ENCODE measurements around the gene PAX4. TPM values are rescaled to one million over a fixed set of nuclear protein-coding genes. Genes with fewer than 3 reads are reported as not detected.

Gene PAX4
- total RNA-seq, 4 donors from 2014 or later: 0.41 to 5.0 TPM; not detected in 2

GRCh38 chr7:127658970-127659630 is 41.2 kb upstream of the PAX4 start:
- intact Hi-C loops (cut with DNase I; ENCODE audit: low total_unique reads) (no loop called here), in situ Hi-C loops (cut with MboI; ENCODE audit: low pct_ligation_motif_present in 1 of 4, low pct_unique_long_range_greater_than_20kb in 1 of 4, low sequenced_read_pairs in 3 of 4) (no loop called here)
- 80% methylated on average over 3 of the region's 3 CpGs for WGBS, 2 donors (ENCODE audit: low coverage in 1 of 2)
- no peaks in the 10 kb centered on the region for H3K36me3 ChIP-seq
- H3K4me3 ChIP-seq: no peak overlapping the region
- no peak for DNase-seq
- TF ChIP-seq EP300 (IDR thresholded peaks at IDR 0.05; ENCODE audit: low read depth): no peak
- H3K27ac ChIP-seq: no peak overlapping the region
- H3K4me1 ChIP-seq: peaks cover under 1 to 16% (median 6%) of the 10 kb centered on the region in 4 donors
- H3K9me3 ChIP-seq: no peaks in the 10 kb centered on the region
- no peaks in the 10 kb centered on the region for H3K27me3 ChIP-seq

GRCh38 chr7:127657500-127657899 is 39.6 kb upstream of the PAX4 start:
- Histone ChIP-seq H3K9me3 (no peaks in the 10 kb centered on the region), H3K36me3 (no peaks in the 10 kb centered on the region), H3K27ac (no peak overlapping the region), H3K27me3 (no peaks in the 10 kb centered on the region), H3K4me1 (peaks cover 6 to 32% (median 18%) of the 10 kb centered on the region in 4 donors), H3K4me3 (no peak overlapping the region)
- TF ChIP-seq POLR2AphosphoS5 (IDR thresholded peaks at IDR 0.05) (no peak), CTCF (IDR thresholded peaks at IDR 0.05) (no peak), POLR2A (IDR thresholded peaks at IDR 0.05) (no peak), EP300 (IDR thresholded peaks at IDR 0.05; ENCODE audit: low read depth) (no peak)
- in situ Hi-C loops (cut with MboI; ENCODE audit: low pct_ligation_motif_present in 1 of 4, low pct_unique_long_range_greater_than_20kb in 1 of 4, low sequenced_read_pairs in 3 of 4) (no loop called here), intact Hi-C loops (cut with DNase I; ENCODE audit: low total_unique reads) (no loop called here)
- no peak for DNase-seq
- WGBS, 2 donors (ENCODE audit: low coverage in 1 of 2): 76 to 88% methylated on average over 3 of the region's 3 CpGs

- in situ Hi-C loops (cut with MboI; ENCODE audit: low pct_ligation_motif_present in 1 of 4, low pct_unique_long_range_greater_than_20kb in 1 of 4, low sequenced_read_pairs in 3 of 4): no loop called here
- Histone ChIP-seq H3K9me3 (no peaks in the 10 kb centered on the region), H3K27me3 (no peaks in the 10 kb centered on the region), H3K4me3 (no peak overlapping the region), H3K4me1 (peaks cover 6 to 37% (median 19%) of the 10 kb centered on the region in 4 donors), H3K36me3 (no peaks in the 10 kb centered on the region), H3K27ac (no peak overlapping the region)
- intact Hi-C loops (cut with DNase I; ENCODE audit: low total_unique reads): no loop called here
- no peak for DNase-seq
- 79% methylated on average over 2 of the region's 2 CpGs; no CpG with 5 or more reads in 1 of the 2 donors for WGBS, 2 donors (ENCODE audit: low coverage in 1 of 2)
- TF ChIP-seq EP300 (IDR thresholded peaks at IDR 0.05; ENCODE audit: low read depth) (no peak), POLR2A (IDR thresholded peaks at IDR 0.05) (no peak), POLR2AphosphoS5 (IDR thresholded peaks at IDR 0.05) (no peak), CTCF (IDR thresholded peaks at IDR 0.05) (no peak)
Measured at GRCh38 chr7:127655720-127656119, 37.8 kb upstream of the PAX4 start.

GRCh38 chr7:127654404-127655394 is 36.8 kb upstream of the PAX4 start:
- Histone ChIP-seq H3K4me1 (peaks cover 6 to 37% (median 19%) of the 10 kb centered on the region in 4 donors), H3K27ac (no peak overlapping the region), H3K36me3 (no peaks in the 10 kb centered on the region), H3K27me3 (no peaks in the 10 kb centered on the region), H3K9me3 (no peaks in the 10 kb centered on the region), H3K4me3 (no peak overlapping the region)
- TF ChIP-seq POLR2AphosphoS5 (IDR thresholded peaks at IDR 0.05): no peak
- TF ChIP-seq POLR2A (IDR thresholded peaks at IDR 0.05): no peak
- no peak for TF ChIP-seq CTCF (IDR thresholded peaks at IDR 0.05)
- TF ChIP-seq EP300 (IDR thresholded peaks at IDR 0.05; ENCODE audit: low read depth): no peak
- intact Hi-C loops (cut with DNase I; ENCODE audit: low total_unique reads) (no loop called here), in situ Hi-C loops (cut with MboI; ENCODE audit: low pct_ligation_motif_present in 1 of 4, low pct_unique_long_range_greater_than_20kb in 1 of 4, low sequenced_read_pairs in 3 of 4) (no loop called here)
- DNase-seq: no peak
- 56 to 59% methylated on average over 4 to 5 of the region's 5 CpGs for WGBS, 2 donors (ENCODE audit: low coverage in 1 of 2)
